Measurements from ENCODE around the gene CENPV.
"Not testable (repeated sequence)": the region's sequence is repeated elsewhere in the genome, so short reads cannot be mapped to it uniquely, and the experiment has no call there.

Gene CENPV

GRCh38 chr17:16353317-16354174, at the start of gene CENPV:
Gene CENPV (minus strand): TSS chr17:16353469. CDS start chr17:16353436, 33 bp downstream.
- DNase-seq = peak; percentile 71

GRCh38 chr17:16398270-16399267, 45.3 kb upstream of the CENPV start:
- DNase-seq = no peak

- not testable (repeated sequence) for DNase-seq
These were observed 43.4 kb upstream of the CENPV start for GRCh38 chr17:16396693-16397092.

GRCh38 chr17:16395887-16396286, 42.6 kb upstream of the CENPV start:
- not testable (repeated sequence) for DNase-seq

- DNase-seq = not testable (repeated sequence)
These were observed 39.2 kb upstream of the CENPV start for GRCh38 chr17:16392491-16392890.

GRCh38 chr17:16391451-16391850, 38.2 kb upstream of the CENPV start:
- no peak for DNase-seq

- DNase-seq = not testable (repeated sequence)
These were observed 32.8 kb upstream of the CENPV start for GRCh38 chr17:16386126-16386507.

GRCh38 chr17:16384557-16384956, 31.3 kb upstream of the CENPV start:
- no peak for DNase-seq

- DNase-seq = no peak
These were observed 30.6 kb upstream of the CENPV start for GRCh38 chr17:16383772-16384287.

- no peak for DNase-seq
These were observed 29.9 kb upstream of the CENPV start for GRCh38 chr17:16383216-16383615.

- peak; percentile 23 for DNase-seq
These were observed 28.2 kb upstream of the CENPV start for GRCh38 chr17:16381496-16381820.

GRCh38 chr17:16380640-16381495, 27.6 kb upstream of the CENPV start, which contains the start of gene UBB:
Gene UBB (plus strand): TSS chr17:16381091. CDS start chr17:16381908, 817 bp downstream.
- peak; percentile 91 for DNase-seq

- DNase-seq = no peak
These were observed 26.4 kb upstream of the CENPV start for GRCh38 chr17:16379654-16380053.

- DNase-seq = no peak
These were observed 25.5 kb upstream of the CENPV start for GRCh38 chr17:16378636-16379282.

- no peak for DNase-seq
These were observed 24.7 kb upstream of the CENPV start for GRCh38 chr17:16377941-16378341.

GRCh38 chr17:16374146-16374938, 21.1 kb upstream of the CENPV start:
- no peak for DNase-seq

- DNase-seq = no peak
These were observed 18.5 kb upstream of the CENPV start for GRCh38 chr17:16371742-16372141.

GRCh38 chr17:16364625-16365024, 11.4 kb upstream of the CENPV start:
- no peak for DNase-seq

GRCh38 chr17:16363749-16364536, 10.7 kb upstream of the CENPV start:
- peak; percentile 73 for DNase-seq

- no peak for DNase-seq
These were observed 8.6 kb upstream of the CENPV start for GRCh38 chr17:16361874-16362273.
